ENCODE data around the gene EEIG1.
A peak's percentile ranks its signal among the peaks of the same experiment; 100 is the strongest.

EEIG1 gene

GRCh38 chr9:127968700-127969383 is 11.9 kb downstream of the EEIG1 start:
- Histone ChIP-seq H3K4me1 (peaks cover 73 to 99% (median 88%) of the 10 kb centered on the region in 10 experiments), H4K20me1 (peaks cover 13 to 97% (median 74%) of the 10 kb centered on the region in 11 experiments; a peak in 21 of 22 replicates), H3K27ac (no peak overlapping the region), H3K9me3 (replicated peaks in 1 of 11) (no peaks in the 10 kb centered on the region), H3K4me2 (peak overlapping the region in 9 of 11 experiments; percentile 68 to 92 (median 78); a peak in 16 of 22 replicates), H3K27me3 (no peaks in the 10 kb centered on the region), H3K9ac (no peak overlapping the region), H3K4me3 (no peak overlapping the region), H3K36me3 (no peaks in the 10 kb centered on the region)
- TF ChIP-seq Cebpa-rat (IDR thresholded peaks at IDR 0.05): no peak

GRCh38 chr9:127968042-127968441 is 12.7 kb downstream of the EEIG1 start:
- no peak overlapping the region for H3K27ac ChIP-seq
- no peak for TF ChIP-seq Cebpa-rat (IDR thresholded peaks at IDR 0.05)
- H4K20me1 ChIP-seq: peaks cover 5 to 97% (median 68%) of the 10 kb centered on the region in 11 experiments; a peak in 21 of 22 replicates
- H3K36me3 ChIP-seq: no peaks in the 10 kb centered on the region
- no peaks in the 10 kb centered on the region for H3K27me3 ChIP-seq
- H3K4me2 ChIP-seq: peak overlapping the region; percentile 68 to 88 (median 78); a peak in 21 of 22 replicates
- H3K4me1 ChIP-seq: peaks cover 67 to 94% (median 81%) of the 10 kb centered on the region in 10 experiments
- H3K9me3 ChIP-seq (replicated peaks in 1 of 11): no peaks in the 10 kb centered on the region
- no peak overlapping the region for H3K9ac ChIP-seq
- H3K4me3 ChIP-seq: no peak overlapping the region

GRCh38 chr9:127967151-127967809 is 13.5 kb downstream of the EEIG1 start:
- H3K27ac ChIP-seq: 0 out of 22 replicates have a peak overlapping the region, but pooled peaks of 1 of the 11 experiments have one; percentile 18
- H4K20me1 ChIP-seq: peaks cover 0 to 97% (median 66%) of the 10 kb centered on the region in 11 experiments; a peak in 20 of 22 replicates
- no peak for TF ChIP-seq Cebpa-rat (IDR thresholded peaks at IDR 0.05)
- peak overlapping the region; percentile 68 to 88 (median 78) for H3K4me2 ChIP-seq
- no peak overlapping the region for H3K9ac ChIP-seq
- H3K9me3 ChIP-seq (replicated peaks in 1 of 11): no peaks in the 10 kb centered on the region
- H3K4me3 ChIP-seq: no peak overlapping the region
- no peaks in the 10 kb centered on the region for H3K36me3 ChIP-seq
- H3K27me3 ChIP-seq: no peaks in the 10 kb centered on the region
- peaks cover 59 to 87% (median 74%) of the 10 kb centered on the region in 10 experiments for H3K4me1 ChIP-seq

GRCh38 chr9:127966416-127967150 is 14.2 kb downstream of the EEIG1 start:
- Histone ChIP-seq H3K27me3 (no peaks in the 10 kb centered on the region), H3K4me3 (no peak overlapping the region), H4K20me1 (peaks cover 0 to 97% (median 62%) of the 10 kb centered on the region in 11 experiments; a peak in 20 of 22 replicates), H3K9me3 (replicated peaks in 1 of 11) (no peaks in the 10 kb centered on the region), H3K4me1 (peaks cover 52 to 80% (median 69%) of the 10 kb centered on the region in 10 experiments), H3K27ac (peak overlapping the region in 5 of 11 experiments; percentile 18 to 60 (median 40); a peak in 1 of 22 replicates), H3K4me2 (peak overlapping the region; percentile 68 to 88 (median 78)), H3K9ac (peak overlapping the region in 2 of 11 experiments; percentile 7 to 24; a peak in 2 of 22 replicates), H3K36me3 (no peaks in the 10 kb centered on the region)
- TF ChIP-seq Cebpa-rat (IDR thresholded peaks at IDR 0.05): no peak

GRCh38 chr9:127965953-127966352 is 14.8 kb downstream of the EEIG1 start:
- H3K9me3 ChIP-seq (replicated peaks in 1 of 11): no peaks in the 10 kb centered on the region
- H3K27ac ChIP-seq: peak overlapping the region in 9 of 11 experiments; percentile 25 to 60 (median 40); a peak in 16 of 22 replicates
- peak overlapping the region in 9 of 11 experiments; percentile 22 to 53 (median 43); a peak in 13 of 22 replicates for H3K9ac ChIP-seq
- no peak overlapping the region for H3K4me3 ChIP-seq
- peaks cover 46 to 77% (median 64%) of the 10 kb centered on the region in 10 experiments for H3K4me1 ChIP-seq
- H3K4me2 ChIP-seq: peak overlapping the region; percentile 68 to 88 (median 78)
- H3K36me3 ChIP-seq: no peaks in the 10 kb centered on the region
- H4K20me1 ChIP-seq: peaks cover 0 to 97% (median 61%) of the 10 kb centered on the region in 11 experiments; a peak in 20 of 22 replicates
- no peak for TF ChIP-seq Cebpa-rat (IDR thresholded peaks at IDR 0.05)
- no peaks in the 10 kb centered on the region for H3K27me3 ChIP-seq

GRCh38 chr9:127963359-127964064 is 17.3 kb downstream of the EEIG1 start:
- no peaks in the 10 kb centered on the region for H3K27me3 ChIP-seq

GRCh38 chr9:127963041-127963358 is 17.8 kb downstream of the EEIG1 start:
- TF ChIP-seq Cebpa-rat (IDR thresholded peaks at IDR 0.05): no peak
- Histone ChIP-seq H3K4me1 (peaks cover 32 to 56% (median 44%) of the 10 kb centered on the region in 10 experiments), H3K9me3 (replicated peaks in 1 of 11) (no peaks in the 10 kb centered on the region), H3K36me3 (no peaks in the 10 kb centered on the region), H3K4me2 (no peak overlapping the region), H3K27ac (no peak overlapping the region), H4K20me1 (peaks cover 0 to 90% (median 44%) of the 10 kb centered on the region in 11 experiments; a peak in 18 of 22 replicates), H3K4me3 (no peak overlapping the region), H3K9ac (peak overlapping the region in 1 of 11 experiments; percentile 14; a peak in 1 of 22 replicates), H3K27me3 (no peaks in the 10 kb centered on the region)

More at GRCh38 chr9:127963359-127964064, 17.3 kb downstream of the EEIG1 start:
- H3K4me2 ChIP-seq: peak overlapping the region in 1 of 11 experiments; percentile 16; a peak in 1 of 22 replicates
- H3K4me1 ChIP-seq: peaks cover 37 to 61% (median 49%) of the 10 kb centered on the region in 10 experiments
- no peaks in the 10 kb centered on the region for H3K9me3 ChIP-seq (replicated peaks in 1 of 11)
- no peak overlapping the region for H3K27ac ChIP-seq
- no peak overlapping the region for H3K4me3 ChIP-seq
- peak overlapping the region in 1 of 11 experiments; percentile 14; a peak in 1 of 22 replicates for H3K9ac ChIP-seq
- H4K20me1 ChIP-seq: peaks cover 0 to 95% (median 44%) of the 10 kb centered on the region in 11 experiments; a peak in 18 of 22 replicates
- no peaks in the 10 kb centered on the region for H3K36me3 ChIP-seq
- TF ChIP-seq Cebpa-rat (IDR thresholded peaks at IDR 0.05): no peak

GRCh38 chr9:127962278-127962677 is 18.5 kb downstream of the EEIG1 start:
- Histone ChIP-seq H3K9me3 (replicated peaks in 1 of 11) (no peaks in the 10 kb centered on the region), H3K36me3 (no peaks in the 10 kb centered on the region), H3K27me3 (no peaks in the 10 kb centered on the region), H3K4me3 (no peak overlapping the region), H4K20me1 (peaks cover 0 to 82% (median 39%) of the 10 kb centered on the region in 11 experiments; a peak in 17 of 22 replicates), H3K9ac (no peak overlapping the region), H3K4me2 (0 out of 22 replicates have a peak overlapping the region, but pooled peaks of 1 of the 11 experiments have one; percentile 0), H3K27ac (no peak overlapping the region), H3K4me1 (peaks cover 24 to 49% (median 37%) of the 10 kb centered on the region in 10 experiments)
- no peak for TF ChIP-seq Cebpa-rat (IDR thresholded peaks at IDR 0.05)
